SK-N-SH treated with all-trans-retinoic acid at 6 μM for 48 hours (cell line): ENCODE results near the gene SEC62.

Experiments
- ARNTL ChIP-seq: fragments of 450-650 bp; formaldehyde crosslinking; IDR thresholded peaks from 2 replicates; pipeline ENCODE4 v1.5.0; 2020; ENCODE audit warnings: low read depth, mild to moderate bottlenecking, moderate library complexity, borderline replicate concordance
- RARB ChIP-seq: fragments of 250-450 bp; sonication (Bioruptor Pico); IDR thresholded peaks from 2 replicates; pipeline ENCODE4 v1.8.0; 2021; ENCODE audit warnings: mild to moderate bottlenecking, moderate library complexity

GRCh38 chr3:170027233-170028102 is 60.9 kb downstream of the SEC62 start:
- TF ChIP-seq ARNTL (CRISPR knock-in tag): no peak
- no peak for TF ChIP-seq RARB (CRISPR knock-in tag)
